ENCODE data around the gene DEGS2.

- TF ChIP-seq DPF2 (CRISPR knock-in tag; IDR thresholded peaks at IDR 0.05; ENCODE audit: borderline replicate concordance, low read depth) (no peak), ZNF274 (CRISPR knock-in tag; IDR thresholded peaks at IDR 0.05) (no peak), ZNF772 (CRISPR knock-in tag; IDR thresholded peaks at IDR 0.05) (no peak), CTCF (CRISPR knock-in tag; IDR thresholded peaks at IDR 0.05) (no peak)
These were observed 30.7 kb upstream of the DEGS2 start for GRCh38 chr14:100190126-100190525.

All from HepG2 (cell line).